SU-DHL-6 (cell line): ENCODE results near the gene AFF3.
"Not testable (repeated sequence)": the region's sequence is repeated elsewhere in the genome, so short reads cannot be mapped to it uniquely, and the experiment has no call there.

Experiments
- EZH2phosphoT487 ChIP-seq: fragments of 200-600 bp; sonication (generic), shearing (Covaris generic); conservative IDR thresholded peaks from 2 replicates; pipeline ENCODE4 v1.6.1; 2018; ENCODE audit warnings: mild to moderate bottlenecking, antibody characterized with exemption, low read length, moderate library complexity, mixed read lengths
- TF ChIP-seq, protein P1 (sequence below): fragments of 200-600 bp; sonication (generic); IDR thresholded peaks from one replicate; pipeline ENCODE4 v1.5.1; 2017; ENCODE audit warnings: antibody characterized with exemption, mild to moderate bottlenecking, low read length, moderate library complexity; ENCODE audit not compliant: insufficient read depth, poor library complexity, severe bottlenecking

DNA sequence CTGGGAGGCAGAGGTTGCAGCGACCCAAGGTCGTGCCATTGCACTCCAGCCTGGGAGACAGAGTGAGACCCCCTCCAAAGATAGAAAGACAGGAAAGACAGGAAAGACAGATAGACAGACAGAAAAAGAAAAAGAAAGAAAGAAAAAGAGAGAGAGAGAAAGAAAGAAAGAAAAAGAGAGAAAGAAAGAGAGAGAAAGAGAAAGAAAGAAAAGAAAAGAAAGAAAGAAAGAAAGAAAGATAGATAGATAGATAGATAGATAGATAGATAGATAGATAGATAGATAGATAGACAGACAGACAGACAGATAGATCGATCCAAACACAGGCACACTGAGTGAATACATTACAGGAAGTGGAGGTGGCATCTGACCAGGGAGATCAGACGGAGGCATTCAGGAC is 195.0 kb downstream of the AFF3 start:
- TF ChIP-seq, protein P1, sequence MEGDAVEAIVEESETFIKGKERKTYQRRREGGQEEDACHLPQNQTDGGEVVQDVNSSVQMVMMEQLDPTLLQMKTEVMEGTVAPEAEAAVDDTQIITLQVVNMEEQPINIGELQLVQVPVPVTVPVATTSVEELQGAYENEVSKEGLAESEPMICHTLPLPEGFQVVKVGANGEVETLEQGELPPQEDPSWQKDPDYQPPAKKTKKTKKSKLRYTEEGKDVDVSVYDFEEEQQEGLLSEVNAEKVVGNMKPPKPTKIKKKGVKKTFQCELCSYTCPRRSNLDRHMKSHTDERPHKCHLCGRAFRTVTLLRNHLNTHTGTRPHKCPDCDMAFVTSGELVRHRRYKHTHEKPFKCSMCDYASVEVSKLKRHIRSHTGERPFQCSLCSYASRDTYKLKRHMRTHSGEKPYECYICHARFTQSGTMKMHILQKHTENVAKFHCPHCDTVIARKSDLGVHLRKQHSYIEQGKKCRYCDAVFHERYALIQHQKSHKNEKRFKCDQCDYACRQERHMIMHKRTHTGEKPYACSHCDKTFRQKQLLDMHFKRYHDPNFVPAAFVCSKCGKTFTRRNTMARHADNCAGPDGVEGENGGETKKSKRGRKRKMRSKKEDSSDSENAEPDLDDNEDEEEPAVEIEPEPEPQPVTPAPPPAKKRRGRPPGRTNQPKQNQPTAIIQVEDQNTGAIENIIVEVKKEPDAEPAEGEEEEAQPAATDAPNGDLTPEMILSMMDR = not testable (repeated sequence)
- not testable (repeated sequence) for TF ChIP-seq EZH2phosphoT487
